SK-N-SH (cell line): ENCODE results near the gene CLK4. TPM values are rescaled to one million over a fixed set of nuclear protein-coding genes. Genes with fewer than 3 reads are reported as not detected.
A peak's percentile ranks its signal among the peaks of the same experiment; 100 is the strongest.

ENCODE experiments used
- CTCF ChIA-PET: fragments of 300-600, 350-600 bp; formaldehyde crosslinking; extraction: SDS; loops from one replicate; lab custom pipeline; 2021; lab: Yijun Ruan, JAX
- POLR2A ChIA-PET: fragments of 350-600 bp; sonication (Branson Sonifier 250); formaldehyde crosslinking; extraction: SDS; loops from one replicate; lab custom pipeline; 2020; ENCODE audit warnings: antibody characterized with exemption, inconsistent platforms; lab: Yijun Ruan, JAX
- DNase-seq: peaks from one replicate; pipeline ENCODE4 v3.0.0; 2012
- H2AFZ ChIP-seq: fragments of 200-600 bp; sonication (generic); 2 replicates; pipeline ENCODE4 v1.8.1; 2016; ENCODE audit warnings: antibody characterized with exemption, mild to moderate bottlenecking, low read depth
- H3F3A ChIP-seq: fragments of 200-600 bp; sonication (generic); replicated peaks from 2 replicates; pipeline ENCODE3; 2016; ENCODE audit warnings: antibody characterized with exemption, mild to moderate bottlenecking; ENCODE audit not compliant: insufficient read depth
- H3K27ac ChIP-seq, 2 experiments: fragments of 200-500 bp in 1 of 2; fragments of 200-600 bp in 1 of 2; sonication (Bioruptor generic) in 1 of 2; sonication (generic), shearing (Covaris generic) in 1 of 2; 2 replicates each; pipeline versions ENCODE4 v1.5.1 to v1.6.1; 2014 to 2016; ENCODE audit warnings: low read depth in 2 of 2, inconsistent platforms in 1 of 2, low read length in 1 of 2, mild to moderate bottlenecking in 1 of 2, mixed read lengths in 1 of 2
- H3K27me3 ChIP-seq: fragments of 200-600 bp; sonication (generic), shearing (Covaris generic); 2 replicates; pipeline ENCODE4 v1.6.1; 2016; ENCODE audit warnings: mixed run types; ENCODE audit not compliant: insufficient read depth
- H3K36me3 ChIP-seq, 2 experiments: fragments of 200-500 bp in 1 of 2; fragments of 200-600 bp in 1 of 2; sonication (Bioruptor generic) in 1 of 2; sonication (generic) in 1 of 2; replicated peaks in 1 of 2; 2 replicates each; pipeline versions ENCODE3 to v1.5.1; 2014 to 2016; ENCODE audit warnings: low read length in 1 of 2, mild to moderate bottlenecking in 1 of 2; ENCODE audit not compliant: insufficient read depth in 2 of 2, control insufficient read depth in 1 of 2
- H3K4me1 ChIP-seq, 2 experiments: fragments of 200-500 bp in 1 of 2; fragments of 200-600 bp in 1 of 2; sonication (Bioruptor generic) in 1 of 2; sonication (generic), shearing (Covaris generic) in 1 of 2; 2 replicates each; pipeline versions ENCODE4 v1.5.1 to v1.6.1; 2014 to 2016; ENCODE audit warnings: low read depth in 1 of 2, low read length in 1 of 2, mixed run types in 1 of 2; ENCODE audit not compliant: insufficient read depth in 2 of 2, control insufficient read depth in 1 of 2
- H3K4me2 ChIP-seq: fragments of 200-600 bp; sonication (generic), shearing (Covaris generic); 2 replicates; pipeline ENCODE4 v1.6.1; 2017; ENCODE audit warnings: mixed run types
- H3K4me3 ChIP-seq, 2 experiments: fragments of 200-500 bp in 1 of 2; fragments of 200-600 bp in 1 of 2; sonication (Bioruptor generic) in 1 of 2; sonication (generic), shearing (Covaris generic) in 1 of 2; 2 replicates each; pipeline versions ENCODE4 v1.5.1 to v1.8.1; 2014 to 2016; ENCODE audit warnings: low read depth in 2 of 2, inconsistent platforms in 1 of 2, low read length in 1 of 2, mild to moderate bottlenecking in 1 of 2, mixed read lengths in 1 of 2, moderate library complexity in 1 of 2
- H3K79me2 ChIP-seq: fragments of 200-600 bp; sonication (generic); 2 replicates; pipeline ENCODE4 v1.8.1; 2017; ENCODE audit warnings: mild to moderate bottlenecking; ENCODE audit not compliant: insufficient read depth
- H3K9ac ChIP-seq: fragments of 200-600 bp; sonication (generic); 2 replicates; pipeline ENCODE4 v1.6.1; 2017; ENCODE audit warnings: mixed run types
- H3K9me2 ChIP-seq: fragments of 200-600 bp; sonication (generic); 2 replicates; pipeline ENCODE4 v1.6.1; 2017; ENCODE audit warnings: mixed run types
- H3K9me3 ChIP-seq: fragments of 200-600 bp; sonication (generic); 2 replicates; pipeline ENCODE4 v1.6.1; 2017; ENCODE audit warnings: mixed run types, mild to moderate bottlenecking, moderate library complexity
- H4K20me1 ChIP-seq: fragments of 200-600 bp; sonication (generic); 2 replicates; pipeline ENCODE4 v1.6.1; 2017; ENCODE audit warnings: mild to moderate bottlenecking, mixed run types; ENCODE audit not compliant: insufficient read depth
- FOSL2 ChIP-seq: IDR thresholded peaks from 2 replicates; pipeline ENCODE4 v1.4.0; 2012; ENCODE audit warnings: low read depth, mild to moderate bottlenecking, moderate library complexity, borderline replicate concordance
- FOXM1 ChIP-seq: IDR thresholded peaks from 2 replicates; pipeline ENCODE4 v1.4.0; 2012; ENCODE audit warnings: low read depth, mild to moderate bottlenecking
- GATA2 ChIP-seq: sonication (generic); formaldehyde crosslinking; IDR thresholded peaks from 2 replicates; pipeline ENCODE4 v1.5.0; 2020; ENCODE audit warnings: mild to moderate bottlenecking, missing genetic modification reagents
- JUND ChIP-seq: IDR thresholded peaks from 2 replicates; pipeline ENCODE4 v1.4.0; 2012
- PBX3 ChIP-seq: IDR thresholded peaks from 2 replicates; pipeline ENCODE4; 2012
- RAD21 ChIP-seq: IDR thresholded peaks from 2 replicates; pipeline ENCODE4 v1.6.1; 2012; ENCODE audit warnings: mild to moderate bottlenecking, low read length
- RCOR1 ChIP-seq: fragments of 150-350 bp; IDR thresholded peaks from 2 replicates; pipeline ENCODE4 v1.6.1; 2017; ENCODE audit warnings: antibody characterized with exemption, low read length
- RFX5 ChIP-seq: IDR thresholded peaks from 2 replicates; pipeline ENCODE4 v1.6.1; 2012; ENCODE audit warnings: mild to moderate bottlenecking, improper control_type of control experiment, low read length
- SIN3A ChIP-seq: IDR thresholded peaks from 2 replicates; pipeline ENCODE4 v1.6.1; 2012; ENCODE audit warnings: low read depth, mild to moderate bottlenecking, low read length, moderate library complexity, borderline replicate concordance
- SMC3 ChIP-seq: IDR thresholded peaks from 2 replicates; pipeline ENCODE4 v1.6.1; 2012; ENCODE audit warnings: low read depth, low read length, improper control_type of control experiment
- TCF12 ChIP-seq: IDR thresholded peaks from 2 replicates; pipeline ENCODE4 v1.4.0; 2012
- TEAD4 ChIP-seq: IDR thresholded peaks from 2 replicates; pipeline ENCODE4 v1.4.0; 2012; ENCODE audit warnings: mild to moderate bottlenecking, borderline replicate concordance; ENCODE audit not compliant: insufficient read depth
- USF2 ChIP-seq: fragments of 150-350 bp; IDR thresholded peaks from 2 replicates; pipeline ENCODE4 v1.6.1; 2017; ENCODE audit warnings: antibody characterized with exemption, low read length, low read depth, borderline replicate concordance
- WGBS: methylation state at CpG from one replicate; pipeline ENCODE4 v1.1.6; 2017; ENCODE audit warnings: low lambda C conversion rate; 5-methylcytosine and 5-hydroxymethylcytosine counted together
- polyA plus RNA-seq, 3 experiments: library from polyadenylated mRNA; depleted of rRNA; stranded (reverse); fragments of >200 nt; gene quantifications; 2 replicates each; pipeline ENCODE4 v1.2.3, GENCODE V29; 2012
- TF ChIP-seq, protein P1 (sequence below): IDR thresholded peaks from 2 replicates; pipeline ENCODE4 v1.6.1; 2012; ENCODE audit warnings: mild to moderate bottlenecking, low read depth, low read length, moderate library complexity
- TF ChIP-seq, protein P2 (sequence below): IDR thresholded peaks from 2 replicates; pipeline ENCODE4 v1.4.0; 2012; ENCODE audit warnings: low read depth

The CLK4 gene
- polyA plus RNA-seq, 1 of the 3 experiments (the other 2 are of a cell fraction): 7.5 TPM

GRCh38 chr5:178595150-178595549, 31.7 kb downstream of the CLK4 start:
- POLR2A ChIA-PET: no interaction called here

DNA sequence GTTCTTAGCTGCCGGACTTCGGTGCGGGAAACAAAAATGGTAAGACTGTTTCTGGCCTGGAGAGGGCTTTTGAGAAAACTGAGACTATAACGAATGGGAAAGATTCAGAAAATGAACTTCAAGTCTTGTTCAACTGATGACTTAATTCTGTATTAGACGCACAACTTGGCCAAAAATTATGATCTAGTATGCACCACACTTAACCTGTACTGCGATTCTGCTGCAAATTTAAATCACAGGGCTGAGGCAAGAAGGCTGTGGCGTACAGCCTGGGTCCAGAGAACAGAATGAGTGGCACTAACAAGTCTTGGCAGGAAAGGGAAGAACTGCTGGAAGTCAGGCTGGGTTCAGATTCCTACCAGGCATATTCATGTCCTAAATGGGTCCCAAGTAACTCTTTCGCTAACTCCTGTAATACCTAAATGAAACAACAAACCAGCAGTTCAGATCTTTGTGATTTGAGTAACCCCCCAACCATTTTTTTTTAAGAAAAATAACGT, 35.9 kb downstream of the CLK4 start:
- no peak overlapping the region for H3K9ac ChIP-seq
- H3K4me2 ChIP-seq: peak overlapping the region; percentile 71
- H3K9me2 ChIP-seq: no peaks in the 10 kb centered on the region
- no peaks in the 10 kb centered on the region for H3F3A ChIP-seq
- peaks cover 4% of the 10 kb centered on the region; the same call in 1 of the 2 replicates for H3K9me3 ChIP-seq
- no peaks in the 10 kb centered on the region for H3K79me2 ChIP-seq
- no peaks in the 10 kb centered on the region for H4K20me1 ChIP-seq
- H3K27me3 ChIP-seq: no peaks in the 10 kb centered on the region; the same call in 1 of the 2 replicates
- H3K4me3 ChIP-seq: peak overlapping the region in 1 of 2 experiments; percentile 60; a peak in 1 of 4 replicates
- H3K4me1 ChIP-seq: peaks cover 0 to 20% of the 10 kb centered on the region in 2 experiments; a peak in 1 of 4 replicates
- DNase-seq: no peak
- CTCF ChIA-PET: interaction anchor here (0.6 to 11.7 kb wide), 46 partner anchors 10 to 375 kb away, joined by 3 to 265 read pairs (median 4); partner anchors contain the start of gene PHYKPL
- H3K27ac ChIP-seq: no peak overlapping the region
- H3K36me3 ChIP-seq: peaks cover 0 to 10% of the 10 kb centered on the region in 2 experiments
- 32% methylated on average over 9 of the region's 9 CpGs for WGBS
- H2AFZ ChIP-seq: no peak overlapping the region
- TF ChIP-seq TCF12 (no peak), GATA2 (CRISPR knock-in tag) (no peak), SMC3 (no peak), FOXM1 (no peak), RCOR1 (no peak), SIN3A (no peak), USF2 (no peak), JUND (no peak), TEAD4 (no peak), FOSL2 (no peak), PBX3 (no peak)
- TF ChIP-seq, protein P1, sequence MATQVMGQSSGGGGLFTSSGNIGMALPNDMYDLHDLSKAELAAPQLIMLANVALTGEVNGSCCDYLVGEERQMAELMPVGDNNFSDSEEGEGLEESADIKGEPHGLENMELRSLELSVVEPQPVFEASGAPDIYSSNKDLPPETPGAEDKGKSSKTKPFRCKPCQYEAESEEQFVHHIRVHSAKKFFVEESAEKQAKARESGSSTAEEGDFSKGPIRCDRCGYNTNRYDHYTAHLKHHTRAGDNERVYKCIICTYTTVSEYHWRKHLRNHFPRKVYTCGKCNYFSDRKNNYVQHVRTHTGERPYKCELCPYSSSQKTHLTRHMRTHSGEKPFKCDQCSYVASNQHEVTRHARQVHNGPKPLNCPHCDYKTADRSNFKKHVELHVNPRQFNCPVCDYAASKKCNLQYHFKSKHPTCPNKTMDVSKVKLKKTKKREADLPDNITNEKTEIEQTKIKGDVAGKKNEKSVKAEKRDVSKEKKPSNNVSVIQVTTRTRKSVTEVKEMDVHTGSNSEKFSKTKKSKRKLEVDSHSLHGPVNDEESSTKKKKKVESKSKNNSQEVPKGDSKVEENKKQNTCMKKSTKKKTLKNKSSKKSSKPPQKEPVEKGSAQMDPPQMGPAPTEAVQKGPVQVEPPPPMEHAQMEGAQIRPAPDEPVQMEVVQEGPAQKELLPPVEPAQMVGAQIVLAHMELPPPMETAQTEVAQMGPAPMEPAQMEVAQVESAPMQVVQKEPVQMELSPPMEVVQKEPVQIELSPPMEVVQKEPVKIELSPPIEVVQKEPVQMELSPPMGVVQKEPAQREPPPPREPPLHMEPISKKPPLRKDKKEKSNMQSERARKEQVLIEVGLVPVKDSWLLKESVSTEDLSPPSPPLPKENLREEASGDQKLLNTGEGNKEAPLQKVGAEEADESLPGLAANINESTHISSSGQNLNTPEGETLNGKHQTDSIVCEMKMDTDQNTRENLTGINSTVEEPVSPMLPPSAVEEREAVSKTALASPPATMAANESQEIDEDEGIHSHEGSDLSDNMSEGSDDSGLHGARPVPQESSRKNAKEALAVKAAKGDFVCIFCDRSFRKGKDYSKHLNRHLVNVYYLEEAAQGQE: no peak
- TF ChIP-seq, protein P2, sequence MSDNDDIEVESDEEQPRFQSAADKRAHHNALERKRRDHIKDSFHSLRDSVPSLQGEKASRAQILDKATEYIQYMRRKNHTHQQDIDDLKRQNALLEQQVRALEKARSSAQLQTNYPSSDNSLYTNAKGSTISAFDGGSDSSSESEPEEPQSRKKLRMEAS: no peak
- POLR2A ChIA-PET: interaction anchor here (0.9 to 2.0 kb wide), 4 partner anchors 41 to 387 kb away, joined by 3 to 4 read pairs (median 4); partner anchors contain the start of gene HNRNPAB

More at GRCh38 chr5:178595150-178595549, 31.7 kb downstream of the CLK4 start:
- Histone ChIP-seq H3K36me3 (peaks cover 0 to 34% of the 10 kb centered on the region in 2 experiments), H3K9me3 (peaks cover 7% of the 10 kb centered on the region; the same call in 1 of the 2 replicates), H3K79me2 (no peaks in the 10 kb centered on the region), H2AFZ (no peak overlapping the region), H3K9me2 (no peaks in the 10 kb centered on the region), H3K27me3 (no peaks in the 10 kb centered on the region), H3K4me3 (no peak overlapping the region), H4K20me1 (no peaks in the 10 kb centered on the region), H3K4me1 (peaks cover 0 to 4% of the 10 kb centered on the region in 2 experiments; a peak in 1 of 4 replicates), H3K27ac (no peak overlapping the region), H3F3A (no peaks in the 10 kb centered on the region), H3K4me2 (no peak overlapping the region), H3K9ac (no peak overlapping the region)
- CTCF ChIA-PET: interaction anchor here (0.6 to 11.7 kb wide), 3 partner anchors 312 to 360 kb away, joined by 3 to 265 read pairs (median 147); partner anchors contain the start of gene PHYKPL
- TF ChIP-seq FOSL2 (no peak), RFX5 (no peak), RAD21 (no peak), USF2 (no peak)
- TF ChIP-seq, protein P2: no peak
- no peak for DNase-seq
